HCT116 (cell line): ENCODE data around the gene RPH3AL. TPM values are rescaled to one million over a fixed set of nuclear protein-coding genes. Genes with fewer than 3 reads are reported as not detected.

Experiments used
- ATAC-seq: fragments of 200-7000 bp; cut with Tn5 transposase; 2 replicates; pipeline ENCODE4 v1.9.1; 2020; ENCODE audit warnings: mild to moderate bottlenecking, moderate library complexity
- BruUV-seq: library from RNA; stranded (reverse); fragments of 400-500 nt; replicated peaks from 2 replicates; lab custom pipeline; 2021; lab: Mats Ljungman, UMichigan
- CTCF ChIA-PET: fragments of 300-600 bp; sonication (Branson Sonifier 250); formaldehyde crosslinking; loops from one replicate; lab custom pipeline; 2021; ENCODE audit warnings: antibody characterized with exemption; lab: Charles Lee
- POLR2A ChIA-PET: fragments of 300-600, 350-600 bp; sonication (Branson Sonifier 250); formaldehyde crosslinking; loops from one replicate; lab custom pipeline; 2021; ENCODE audit warnings: antibody characterized with exemption; lab: Charles Lee
- RAD21 ChIA-PET, 2 experiments: fragments of 300-600 bp; sonication (Branson Sonifier 250); formaldehyde crosslinking; loops; one replicate each; lab custom pipeline; 2023; ENCODE audit warnings: low total read pairs in 2 of 2; ENCODE audit not compliant: uncharacterized antibody in 2 of 2, unreplicated experiment in 2 of 2, low non-redundant PET in 1 of 2; lab: Charles Lee
- DNase-seq: peaks from one replicate; pipeline ENCODE4 v3.0.0-alpha.2; 2010; ENCODE audit warnings: low read depth, low spot score
- H2AFZ ChIP-seq: fragments of 200-600 bp; shearing (Covaris generic), sonication (generic); 2 replicates; pipeline ENCODE4 v1.6.1; 2017; ENCODE audit warnings: low read depth, mixed run types, mixed read lengths, antibody characterized with exemption, low read length; ENCODE audit not compliant: poor library complexity, severe bottlenecking
- H3K27ac ChIP-seq: 2 replicates; pipeline ENCODE4 v1.5.1; 2012; ENCODE audit warnings: low read depth, low read length
- H3K27me3 ChIP-seq: fragments of 200-600 bp; sonication (generic); 2 replicates; pipeline ENCODE4 v1.6.1; 2016; ENCODE audit warnings: mixed run types, low read length, mixed read lengths; ENCODE audit not compliant: insufficient read depth
- H3K36me3 ChIP-seq, 2 experiments: fragments of 200-500 bp in 1 of 2; fragments of 200-600 bp in 1 of 2; sonication (Bioruptor generic) in 1 of 2; sonication (generic) in 1 of 2; 2 replicates each; pipeline versions ENCODE4 v1.5.1 to v1.6.1; 2014 to 2016; ENCODE audit warnings: low read length in 2 of 2, inconsistent platforms in 1 of 2, mixed read lengths in 1 of 2, mixed run types in 1 of 2; ENCODE audit not compliant: insufficient read depth in 2 of 2, control insufficient read depth in 1 of 2
- H3K4me1 ChIP-seq, 2 experiments: fragments of 200-600 bp in 1 of 2; sonication (generic) in 1 of 2; 2 replicates each; pipeline versions ENCODE4 v1.5.1 to v1.6.1; 2012 to 2017; ENCODE audit warnings: low read length in 2 of 2, inconsistent platforms in 1 of 2, mild to moderate bottlenecking in 1 of 2, mixed read lengths in 1 of 2, mixed run types in 1 of 2, moderate library complexity in 1 of 2; ENCODE audit not compliant: insufficient read depth in 2 of 2, control insufficient read depth in 1 of 2
- H3K4me2 ChIP-seq: fragments of 200-600 bp; sonication (generic); 2 replicates; pipeline ENCODE4 v1.6.1; 2017; ENCODE audit warnings: mixed run types, low read length, mixed read lengths
- H3K4me3 ChIP-seq, 2 experiments: fragments of 200-600 bp in 1 of 2; sonication (generic) in 1 of 2; replicated peaks in 1 of 2; 2 replicates each; pipeline ENCODE4 v1.5.1; 2011 to 2016; ENCODE audit warnings: low read length in 2 of 2, control low read depth in 1 of 2, low read depth in 1 of 2, mild to moderate bottlenecking in 1 of 2, mixed read lengths in 1 of 2, mixed run types in 1 of 2
- H3K79me2 ChIP-seq: fragments of 200-600 bp; sonication (generic); 2 replicates; pipeline ENCODE4 v1.6.1; 2017; ENCODE audit warnings: mild to moderate bottlenecking, mixed run types, low read length, moderate library complexity, mixed read lengths; ENCODE audit not compliant: insufficient read depth
- H3K9ac ChIP-seq: fragments of 200-600 bp; sonication (generic); 2 replicates; pipeline ENCODE4 v1.6.1; 2016; ENCODE audit warnings: low read length, mixed read lengths
- H3K9me2 ChIP-seq: fragments of 200-600 bp; sonication (generic), shearing (Covaris generic); 2 replicates; pipeline ENCODE4 v1.6.1; 2017; ENCODE audit warnings: mixed run types, mild to moderate bottlenecking, moderate library complexity; ENCODE audit not compliant: insufficient read depth
- H3K9me3 ChIP-seq, 2 experiments: fragments of 200-500 bp in 1 of 2; fragments of 200-600 bp in 1 of 2; sonication (Bioruptor generic) in 1 of 2; sonication (generic) in 1 of 2; 2 replicates each; pipeline ENCODE4 v1.6.1; 2014 to 2017; ENCODE audit warnings: low read length in 2 of 2, mixed read lengths in 2 of 2, inconsistent platforms in 1 of 2, low read depth in 1 of 2, mild to moderate bottlenecking in 1 of 2, mixed run types in 1 of 2, moderate library complexity in 1 of 2; ENCODE audit not compliant: control insufficient read depth in 1 of 2, insufficient read depth in 1 of 2
- H4K20me1 ChIP-seq: fragments of 200-600 bp; sonication (generic), shearing (Covaris generic); 2 replicates; pipeline ENCODE4 v1.6.1; 2017; ENCODE audit warnings: mixed run types, mild to moderate bottlenecking, moderate library complexity; ENCODE audit not compliant: insufficient read depth
- ATF3 ChIP-seq: IDR thresholded peaks from 2 replicates; pipeline ENCODE4 v1.6.1; 2012
- CBX3 ChIP-seq: IDR thresholded peaks from 2 replicates; pipeline ENCODE4 v1.6.1; 2012; ENCODE audit warnings: low read depth
- CEBPB ChIP-seq: IDR thresholded peaks from 2 replicates; pipeline ENCODE4 v1.6.1; 2012; ENCODE audit warnings: low read depth
- EGR1 ChIP-seq: IDR thresholded peaks from 2 replicates; pipeline ENCODE4 v1.6.1; 2012; ENCODE audit warnings: low read depth
- ELF1 ChIP-seq: IDR thresholded peaks from 2 replicates; pipeline ENCODE4 v1.6.1; 2012; ENCODE audit warnings: low read depth, borderline replicate concordance
- EZH2phosphoT487 ChIP-seq: fragments of 200-600 bp; IDR thresholded peaks from 2 replicates; pipeline ENCODE4 v1.6.1; 2018; ENCODE audit warnings: antibody characterized with exemption, borderline replicate concordance
- FOSL1 ChIP-seq: IDR thresholded peaks from 2 replicates; pipeline ENCODE4 v1.6.1; 2012; ENCODE audit warnings: low read depth
- POLR2A ChIP-seq: IDR thresholded peaks from 2 replicates; pipeline ENCODE4 v1.7.0; 2011; ENCODE audit warnings: borderline replicate concordance; ENCODE audit not compliant: insufficient read depth, insufficient read length; ENCODE audit errors: extremely low read depth
- POLR2AphosphoS5 ChIP-seq: IDR thresholded peaks from 2 replicates; pipeline ENCODE4 v1.6.1; 2011; ENCODE audit warnings: mild to moderate bottlenecking, low read depth, low read length, moderate library complexity
- SP1 ChIP-seq: IDR thresholded peaks from 2 replicates; pipeline ENCODE4 v1.6.1; 2012; ENCODE audit warnings: low read depth
- SRF ChIP-seq: IDR thresholded peaks from 2 replicates; pipeline ENCODE4 v1.6.1; 2012; ENCODE audit warnings: low read depth
- ZBTB33 ChIP-seq: IDR thresholded peaks from 2 replicates; pipeline ENCODE4 v1.6.1; 2011; ENCODE audit warnings: mild to moderate bottlenecking, low read length, moderate library complexity; ENCODE audit not compliant: insufficient replicate concordance; ENCODE audit errors: extremely low read depth
- ZFX ChIP-seq: fragments of 450-650 bp; IDR thresholded peaks from 2 replicates; pipeline ENCODE4 v1.6.1; 2017
- ZNF274 ChIP-seq: fragments of 200-500 bp; sonication (Bioruptor generic); IDR thresholded peaks from 2 replicates; pipeline ENCODE4 v1.6.1; 2014; ENCODE audit warnings: mild to moderate bottlenecking, low read depth, low read length, inconsistent platforms
- intact Hi-C: fragments of 100-400 bp; cut with micrococcal nuclease; formaldehyde crosslinking; loops from 2 replicates; pipeline ENCODE4 v1.10.0; 2022
- total RNA-seq: library from RNA; stranded (reverse); gene quantifications from one replicate; pipeline ENCODE4 v1.2.1, GENCODE V29; 2021; ENCODE audit not compliant: unreplicated experiment

RPH3AL gene
- total RNA-seq, 1 experiment from 2014 or later = 17.0 TPM

- no peak overlapping the region for H2AFZ ChIP-seq
- no peaks in the 10 kb centered on the region for H3K36me3 ChIP-seq
- H4K20me1 ChIP-seq = no peaks in the 10 kb centered on the region
- RAD21 ChIA-PET = no interaction called here
- H3K4me1 ChIP-seq = no peaks in the 10 kb centered on the region; a peak in 1 of 4 replicates
- no peaks in the 10 kb centered on the region for H3K79me2 ChIP-seq
- H3K9ac ChIP-seq = no peak overlapping the region
- ATAC-seq (no peak), DNase-seq (no peak)
- H3K27me3 ChIP-seq = no peaks in the 10 kb centered on the region
- H3K27ac ChIP-seq = no peak overlapping the region
- no peaks in the 10 kb centered on the region for H3K9me3 ChIP-seq
- TF ChIP-seq ZNF274 (no peak), CBX3 (no peak), ATF3 (no peak), ZBTB33 (no peak), POLR2A (no peak), FOSL1 (no peak), SRF (no peak), ELF1 (no peak), EGR1 (no peak), ZFX (no peak), CEBPB (no peak), SP1 (no peak), POLR2AphosphoS5 (no peak), EZH2phosphoT487 (no peak)
- H3K4me3 ChIP-seq = no peak overlapping the region
- intact Hi-C loops = no loop called here
- no TSS peak for BruUV-seq
- CTCF ChIA-PET = no interaction called here
- no peaks in the 10 kb centered on the region for H3K9me2 ChIP-seq
- H3K4me2 ChIP-seq = no peak overlapping the region
- POLR2A ChIA-PET = no interaction called here
Measured at GRCh38 chr17:323181-323580, 29.4 kb downstream of the RPH3AL start.
